ENCODE measurements around the gene GUCA2B. TPM values are rescaled to one million over a fixed set of nuclear protein-coding genes. Genes with fewer than 3 reads are reported as not detected.
A peak's percentile ranks its signal among the peaks of the same experiment; 100 is the strongest.

Gene GUCA2B
- total RNA-seq, 3 donors from 2014 or later, result 153 to 381 (median 176) TPM

DNA sequence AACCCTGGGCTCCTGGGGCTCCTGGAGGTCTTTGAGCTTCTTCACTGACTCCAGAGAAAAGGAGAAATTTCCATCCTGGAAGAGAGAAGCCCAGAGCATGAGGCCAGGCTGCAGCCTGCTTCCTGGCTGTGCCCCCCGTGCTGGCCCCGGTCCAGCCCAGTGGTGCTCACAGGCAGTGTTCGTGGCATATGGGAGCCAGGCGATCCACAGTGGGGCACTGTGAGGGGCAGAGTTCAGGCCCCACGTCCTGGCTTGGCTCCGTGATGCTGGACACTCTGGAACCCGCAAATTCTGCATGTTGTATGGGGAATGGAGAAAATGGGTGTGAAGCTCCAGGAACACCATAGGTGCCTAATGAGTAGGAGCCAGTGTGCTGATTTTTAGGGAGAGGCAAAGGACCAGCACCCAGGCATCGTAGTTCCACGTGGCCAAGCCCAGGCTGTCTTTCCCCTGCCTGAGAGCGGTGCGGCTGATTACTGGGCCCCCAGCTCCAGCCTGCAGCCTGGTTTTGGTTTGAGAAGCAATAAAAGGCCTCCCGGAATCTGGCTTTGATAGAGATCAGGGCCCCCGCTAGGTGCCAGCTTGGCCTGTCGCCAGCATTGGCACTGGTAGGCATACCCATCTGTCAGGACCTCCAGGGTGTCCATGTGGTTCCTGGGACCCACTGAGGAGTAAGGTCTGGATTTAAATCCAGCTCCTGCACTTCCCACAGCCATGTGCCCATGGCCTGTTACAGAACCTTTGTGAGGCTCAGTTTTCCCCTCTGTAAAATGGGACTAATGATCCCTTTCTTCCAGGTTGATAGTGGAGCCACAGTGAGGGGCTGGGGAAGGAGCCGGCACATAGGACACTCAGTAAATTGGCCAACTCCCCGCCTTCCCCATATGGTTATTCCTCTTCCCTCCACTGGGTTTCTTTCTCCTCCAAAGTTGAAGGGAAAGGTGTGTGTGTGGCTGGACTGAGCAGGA, 10.6 kb downstream of the GUCA2B start:
- Histone ChIP-seq H3K36me3 (ENCODE audit: low read depth) (no peaks in the 10 kb centered on the region), H3K4me3 (no peak overlapping the region), H3K4me1 (ENCODE audit: low read depth) (peaks cover 29% of the 10 kb centered on the region), H3K9me3 (peaks cover 5% of the 10 kb centered on the region)
- TF ChIP-seq, protein P1, sequence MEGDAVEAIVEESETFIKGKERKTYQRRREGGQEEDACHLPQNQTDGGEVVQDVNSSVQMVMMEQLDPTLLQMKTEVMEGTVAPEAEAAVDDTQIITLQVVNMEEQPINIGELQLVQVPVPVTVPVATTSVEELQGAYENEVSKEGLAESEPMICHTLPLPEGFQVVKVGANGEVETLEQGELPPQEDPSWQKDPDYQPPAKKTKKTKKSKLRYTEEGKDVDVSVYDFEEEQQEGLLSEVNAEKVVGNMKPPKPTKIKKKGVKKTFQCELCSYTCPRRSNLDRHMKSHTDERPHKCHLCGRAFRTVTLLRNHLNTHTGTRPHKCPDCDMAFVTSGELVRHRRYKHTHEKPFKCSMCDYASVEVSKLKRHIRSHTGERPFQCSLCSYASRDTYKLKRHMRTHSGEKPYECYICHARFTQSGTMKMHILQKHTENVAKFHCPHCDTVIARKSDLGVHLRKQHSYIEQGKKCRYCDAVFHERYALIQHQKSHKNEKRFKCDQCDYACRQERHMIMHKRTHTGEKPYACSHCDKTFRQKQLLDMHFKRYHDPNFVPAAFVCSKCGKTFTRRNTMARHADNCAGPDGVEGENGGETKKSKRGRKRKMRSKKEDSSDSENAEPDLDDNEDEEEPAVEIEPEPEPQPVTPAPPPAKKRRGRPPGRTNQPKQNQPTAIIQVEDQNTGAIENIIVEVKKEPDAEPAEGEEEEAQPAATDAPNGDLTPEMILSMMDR (IDR thresholded peaks at IDR 0.05), result no peak
- DNase-seq, result peak in 1 of 3 donors; percentile 49
- no peak for ATAC-seq
- intact Hi-C loops (cut with DNase I, micrococcal nuclease), result no loop called here

DNA sequence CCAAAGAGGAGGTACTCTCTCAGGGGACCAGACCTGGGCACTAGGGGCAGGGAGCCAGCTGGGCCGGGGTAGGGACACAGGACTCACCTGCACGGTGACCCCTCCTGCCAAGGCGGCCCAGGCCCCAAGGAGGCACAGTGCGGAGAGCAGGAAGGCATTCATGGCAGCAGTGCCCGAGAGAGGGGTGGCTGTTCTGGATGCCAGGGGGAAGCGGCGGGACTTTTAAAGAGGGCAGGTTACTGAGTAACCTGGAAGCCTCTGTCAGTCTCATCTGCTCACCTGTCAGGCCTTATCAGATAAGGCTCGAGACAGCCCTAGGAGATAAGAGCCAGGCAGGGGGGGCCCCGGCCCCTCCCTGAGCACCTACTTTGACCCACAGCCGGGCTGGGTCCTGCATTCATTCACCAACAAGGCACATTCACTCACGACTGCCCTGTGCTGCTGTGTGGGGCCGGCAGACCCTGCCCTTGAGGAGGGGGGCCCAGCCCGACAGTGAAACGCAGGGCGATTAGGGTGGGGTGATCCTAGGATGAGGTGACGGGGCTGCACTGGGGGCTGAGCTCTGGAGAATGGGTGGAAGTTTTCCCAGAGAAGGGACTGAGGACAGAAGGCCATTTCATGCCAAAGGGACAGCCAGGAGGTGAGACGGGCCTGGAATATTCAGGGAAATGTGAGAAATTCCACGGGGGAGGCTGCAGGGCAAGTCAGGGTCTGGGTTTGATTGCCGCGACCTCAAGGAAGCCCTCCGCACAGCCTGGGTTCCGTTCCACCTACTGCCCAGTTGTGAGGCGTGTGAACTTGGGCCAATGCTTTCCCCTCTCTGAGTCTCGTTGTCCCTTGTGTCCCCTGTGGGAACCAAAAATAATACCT, 11.6 kb downstream of the GUCA2B start, which contains the start of gene GUCA2A:
Gene GUCA2A, minus strand, starts transcription at position 195 of the 870 bp plus-strand sequence. Its CDS starts 33 bp downstream, at position 162.
- DNase-seq (peak; percentile 79 to 82 (median 80)), ATAC-seq (peak; percentile 68)
- Histone ChIP-seq H3K4me3 (no peak within 1 kb of the TSS), H3K9me3 (peaks cover 5% of the 10 kb centered on the region), H3K36me3 (ENCODE audit: low read depth) (no peaks in the 10 kb centered on the region), H3K4me1 (ENCODE audit: low read depth) (peaks cover 32% of the 10 kb centered on the region)
- intact Hi-C loops (cut with DNase I, micrococcal nuclease), result no loop called here
- TF ChIP-seq, protein P1 (IDR thresholded peaks at IDR 0.05), result no peak

DNA sequence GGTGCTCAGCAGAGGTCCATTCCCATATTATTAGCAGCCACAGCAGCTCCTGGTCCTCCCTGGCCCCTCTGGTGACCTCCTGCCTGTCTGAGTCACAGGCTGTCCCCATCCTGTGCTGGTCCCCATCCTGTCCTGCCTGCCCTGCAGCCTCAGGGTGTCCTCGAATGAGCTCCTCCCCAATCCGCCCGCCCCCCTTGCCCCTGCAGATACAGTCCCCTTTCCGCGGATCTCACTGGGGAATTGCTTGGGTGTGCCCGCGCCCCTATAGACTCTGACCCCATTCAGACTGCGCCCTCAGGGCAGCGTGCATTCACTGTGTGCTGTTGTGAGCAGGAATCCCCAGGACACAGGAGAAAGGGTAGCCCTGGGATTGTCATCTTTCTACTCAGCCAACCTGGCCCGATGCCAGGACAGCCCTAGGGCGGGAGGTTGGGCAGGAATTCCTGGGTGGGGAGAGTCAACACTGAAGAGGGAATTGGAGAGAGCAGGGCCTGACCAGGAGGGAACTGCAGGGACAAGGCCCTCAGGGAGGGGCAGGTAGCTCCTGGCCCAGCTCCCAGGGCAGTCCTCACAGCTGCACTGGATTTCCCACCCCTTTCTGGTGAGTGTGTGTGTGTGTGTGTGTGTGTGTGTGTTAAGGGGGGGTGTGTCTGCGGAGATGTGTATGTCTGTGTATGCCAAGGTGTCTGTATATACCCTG, 12.5 kb downstream of the GUCA2B start:
- DNase-seq (peak; percentile 93 to 97 (median 95)), ATAC-seq (peak; percentile 84)
- Histone ChIP-seq H3K36me3 (ENCODE audit: low read depth) (no peaks in the 10 kb centered on the region), H3K4me1 (ENCODE audit: low read depth) (peaks cover 40% of the 10 kb centered on the region), H3K9me3 (peaks cover 4% of the 10 kb centered on the region), H3K4me3 (no peak overlapping the region)
- intact Hi-C loops (cut with DNase I, micrococcal nuclease), result no loop called here
- TF ChIP-seq, protein P1 (IDR thresholded peaks at IDR 0.05), result no peak

DNA sequence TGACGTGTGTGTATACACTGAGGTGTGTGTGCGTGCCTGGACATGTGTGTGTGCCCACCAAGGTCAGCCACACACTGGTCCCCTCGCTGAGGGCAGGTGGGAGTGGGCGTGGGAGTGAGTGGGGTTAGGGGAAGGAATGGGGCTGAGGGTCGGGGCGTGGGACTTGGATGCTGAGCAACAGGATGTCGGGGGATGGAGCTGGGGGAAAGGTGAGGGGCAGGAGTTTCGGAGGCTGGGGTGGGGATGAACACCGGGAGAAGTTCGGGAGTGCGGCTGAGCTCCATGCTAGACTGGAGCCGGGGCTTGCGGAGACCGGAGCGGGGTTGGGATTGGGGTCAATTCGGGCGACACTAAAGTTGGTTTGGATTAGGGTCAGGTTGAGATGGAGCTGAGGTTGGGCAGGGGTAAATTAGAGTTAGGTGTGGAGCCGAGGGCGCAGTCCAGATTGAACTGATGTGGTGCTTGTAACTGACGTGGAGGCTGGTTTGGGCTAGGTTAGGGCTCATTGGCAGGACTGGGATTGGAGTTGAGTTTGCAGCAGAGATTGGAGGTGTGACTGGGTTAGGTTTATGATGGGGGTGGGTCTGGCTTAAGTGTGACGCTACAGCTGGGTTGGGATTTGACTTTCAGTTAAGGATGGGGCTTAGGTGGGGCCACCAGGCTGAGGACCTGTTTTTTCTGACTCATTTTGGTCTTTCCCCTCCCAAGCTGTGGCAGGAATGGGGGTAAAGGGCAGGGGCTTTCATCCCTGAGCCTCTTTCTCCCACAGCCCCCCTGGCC, 14.6 kb downstream of the GUCA2B start:
- H3K9me3 ChIP-seq, result no peaks in the 10 kb centered on the region
- no peak overlapping the region for H3K4me3 ChIP-seq
- TF ChIP-seq, protein P1 (IDR thresholded peaks at IDR 0.05), result no peak
- peak in 1 of 3 donors; percentile 55 for DNase-seq
- ATAC-seq, result peak; percentile 31
- intact Hi-C loops (cut with DNase I, micrococcal nuclease), result no loop called here
- H3K36me3 ChIP-seq (ENCODE audit: low read depth), result no peaks in the 10 kb centered on the region
- peaks cover 51% of the 10 kb centered on the region for H3K4me1 ChIP-seq (ENCODE audit: low read depth)
